GM23338 (cell line): ENCODE results near the gene TCEA2. TPM values are rescaled to one million over a fixed set of nuclear protein-coding genes. Genes with fewer than 3 reads are reported as not detected.

Experiments used
- ATAC-seq: fragments of 200-7000 bp; cut with Tn5 transposase; 3 replicates; pipeline ENCODE4 v1.9.1; 2020
- DNase-seq: peaks from one replicate; pipeline ENCODE4 v3.0.0-alpha.2; 2015; ENCODE audit warnings: low spot score
- H2AFZ ChIP-seq: fragments of 200-600 bp; sonication (generic); 2 replicates; pipeline ENCODE4 v1.8.0; 2016; ENCODE audit warnings: antibody characterized with exemption, mild to moderate bottlenecking, moderate library complexity
- H3F3A ChIP-seq: fragments of 200-600 bp; sonication (generic); replicated peaks from 2 replicates; pipeline ENCODE4 v1.8.0; 2017; ENCODE audit warnings: antibody characterized with exemption, mixed run types, low read depth
- H3K27ac ChIP-seq: fragments of 200-600 bp; sonication (generic); 2 replicates; pipeline ENCODE4 v1.6.1; 2016; ENCODE audit warnings: low read depth
- H3K27me3 ChIP-seq: fragments of 200-600 bp; sonication (generic); 2 replicates; pipeline ENCODE4 v1.8.0; 2016; ENCODE audit warnings: mild to moderate bottlenecking, mixed run types, moderate library complexity; ENCODE audit not compliant: insufficient read depth
- H3K36me3 ChIP-seq: fragments of 200-600 bp; sonication (generic); 2 replicates; pipeline ENCODE4 v1.8.0; 2016; ENCODE audit warnings: mild to moderate bottlenecking; ENCODE audit not compliant: insufficient read depth
- H3K4me1 ChIP-seq: fragments of 200-600 bp; sonication (generic); 2 replicates; pipeline ENCODE4 v1.8.0; 2016; ENCODE audit warnings: mild to moderate bottlenecking, moderate library complexity; ENCODE audit not compliant: insufficient read depth
- H3K4me2 ChIP-seq: fragments of 200-600 bp; sonication (generic); 2 replicates; pipeline ENCODE4 v1.7.1; 2017; ENCODE audit warnings: mixed run types
- H3K4me3 ChIP-seq: fragments of 200-600 bp; sonication (generic); 2 replicates; pipeline ENCODE4 v1.6.1; 2016; ENCODE audit warnings: mixed run types
- H3K79me2 ChIP-seq: fragments of 200-600 bp; sonication (generic); replicated peaks from 2 replicates; pipeline ENCODE4 v1.8.0; 2017; ENCODE audit warnings: mild to moderate bottlenecking; ENCODE audit not compliant: insufficient read depth
- H3K9me2 ChIP-seq: fragments of 200-600 bp; sonication (generic); 2 replicates; pipeline ENCODE4 v1.8.0; 2017; ENCODE audit not compliant: insufficient read depth
- H4K20me1 ChIP-seq: fragments of 200-600 bp; sonication (generic); replicated peaks from 2 replicates; pipeline ENCODE4 v1.8.0; 2017; ENCODE audit warnings: mild to moderate bottlenecking; ENCODE audit not compliant: insufficient read depth
- H3K27ac Mint-ChIP-seq: 2 replicates; pipeline ENCODE4 v1.8.0; 2020; ENCODE audit warnings: inconsistent platforms, mild to moderate bottlenecking, moderate library complexity, mixed read lengths
- H3K27me3 Mint-ChIP-seq: 3 replicates; pipeline ENCODE4 v1.8.0; 2022; ENCODE audit warnings: low read depth, mild to moderate bottlenecking, moderate library complexity, mixed read lengths, inconsistent platforms; ENCODE audit not compliant: insufficient read depth, poor library complexity
- H3K36me3 Mint-ChIP-seq: 3 replicates; pipeline ENCODE4 v1.8.0; 2021; ENCODE audit warnings: low read depth, mild to moderate bottlenecking, inconsistent platforms, moderate library complexity, mixed read lengths
- H3K4me1 Mint-ChIP-seq: 3 replicates; pipeline ENCODE4 v1.8.0; 2020; ENCODE audit warnings: mild to moderate bottlenecking, inconsistent platforms, mixed read lengths
- H3K4me3 Mint-ChIP-seq: 3 replicates; pipeline ENCODE4 v1.8.0; 2021; ENCODE audit warnings: moderate library complexity, mild to moderate bottlenecking, inconsistent platforms, mixed read lengths
- H3K9me3 Mint-ChIP-seq: 3 replicates; pipeline ENCODE4 v1.8.0; 2020; ENCODE audit warnings: moderate library complexity, mild to moderate bottlenecking, inconsistent platforms, mixed read lengths
- CREB1 ChIP-seq: fragments of 250-450 bp; sonication (Bioruptor Pico); IDR thresholded peaks from 2 replicates; pipeline ENCODE4 v1.5.0; 2020; ENCODE audit warnings: low read depth, mild to moderate bottlenecking, moderate library complexity
- EZH2phosphoT487 ChIP-seq: fragments of 200-600 bp; sonication (generic); IDR thresholded peaks from one replicate; pipeline ENCODE4 v1.8.1; 2018; ENCODE audit warnings: antibody characterized with exemption; ENCODE audit not compliant: unreplicated experiment
- JUNB ChIP-seq: IDR thresholded peaks from one replicate; pipeline ENCODE4 v1.6.1; 2016; ENCODE audit warnings: antibody characterized with exemption; ENCODE audit not compliant: unreplicated experiment
- NANOG ChIP-seq: IDR thresholded peaks from 2 replicates; pipeline ENCODE4 v1.6.1; 2016; ENCODE audit warnings: antibody characterized with exemption, borderline replicate concordance
- POLR2AphosphoS5 ChIP-seq: IDR thresholded peaks from 2 replicates; pipeline ENCODE4 v1.6.1; 2016; ENCODE audit warnings: antibody characterized with exemption, low read depth
- REST ChIP-seq: IDR thresholded peaks from one replicate; pipeline ENCODE4 v1.6.1; 2018; ENCODE audit warnings: antibody characterized with exemption; ENCODE audit not compliant: unreplicated experiment
- ZNF114 ChIP-seq: fragments of 250-450 bp; sonication (Bioruptor Pico); IDR thresholded peaks from 2 replicates; pipeline ENCODE4 v1.5.0; 2020; ENCODE audit warnings: mild to moderate bottlenecking, moderate library complexity
- ZNF331 ChIP-seq: fragments of 250-450 bp; sonication (Bioruptor Pico); IDR thresholded peaks from 2 replicates; pipeline ENCODE4 v1.5.0; 2020; ENCODE audit warnings: low read depth, mild to moderate bottlenecking, moderate library complexity
- long read RNA-seq: library from polyadenylated mRNA; unstranded; transcript quantifications from one replicate; pipeline ENCODE4 v2.0.0, GENCODE V29; 2020; ENCODE audit not compliant: unreplicated experiment
- polyA plus RNA-seq: library from polyadenylated mRNA; unstranded; fragments of >200 nt; fragmentation: Nextera tagmentation; extraction: Ambion mirVana; gene quantifications from 2 replicates; pipeline ENCODE4 v1.2.1, GENCODE V29; 2016
- total RNA-seq: library from RNA; depleted of rRNA; stranded (reverse); fragments of >200 nt; shearing (Covaris generic); gene quantifications from 2 replicates; pipeline ENCODE4 v1.2.3, GENCODE V29; 2014; rRNA removed
- TF ChIP-seq, protein P1 (sequence below): IDR thresholded peaks from 2 replicates; pipeline ENCODE4 v1.6.1; 2016; ENCODE audit warnings: antibody characterized with exemption
- TF ChIP-seq, protein P2 (sequence below), 2 experiments: fragments of 200-600 bp in 1 of 2; sonication (generic) in 1 of 2; conservative IDR thresholded peaks; 2 replicates each; pipeline versions ENCODE4 v1.5.1 to v1.6.1; 2016 to 2017; ENCODE audit warnings: antibody characterized with exemption in 2 of 2, low read depth in 2 of 2, mild to moderate bottlenecking in 2 of 2, moderate library complexity in 1 of 2

TCEA2 gene
- total RNA-seq (15.0 and 21.0 TPM in 2 replicates), polyA plus RNA-seq (54.4 and 58.9 TPM in 2 replicates)
- long read RNA-seq, transcript TCEA2-202 (10 exons, 1,235 nt): major isoform, 33 of 40 reads
- long read RNA-seq, partial matches to known transcripts: 1 of 40 reads
- long read RNA-seq, other reads (novel, unspliced or antisense): 6 of 40 reads

DNA sequence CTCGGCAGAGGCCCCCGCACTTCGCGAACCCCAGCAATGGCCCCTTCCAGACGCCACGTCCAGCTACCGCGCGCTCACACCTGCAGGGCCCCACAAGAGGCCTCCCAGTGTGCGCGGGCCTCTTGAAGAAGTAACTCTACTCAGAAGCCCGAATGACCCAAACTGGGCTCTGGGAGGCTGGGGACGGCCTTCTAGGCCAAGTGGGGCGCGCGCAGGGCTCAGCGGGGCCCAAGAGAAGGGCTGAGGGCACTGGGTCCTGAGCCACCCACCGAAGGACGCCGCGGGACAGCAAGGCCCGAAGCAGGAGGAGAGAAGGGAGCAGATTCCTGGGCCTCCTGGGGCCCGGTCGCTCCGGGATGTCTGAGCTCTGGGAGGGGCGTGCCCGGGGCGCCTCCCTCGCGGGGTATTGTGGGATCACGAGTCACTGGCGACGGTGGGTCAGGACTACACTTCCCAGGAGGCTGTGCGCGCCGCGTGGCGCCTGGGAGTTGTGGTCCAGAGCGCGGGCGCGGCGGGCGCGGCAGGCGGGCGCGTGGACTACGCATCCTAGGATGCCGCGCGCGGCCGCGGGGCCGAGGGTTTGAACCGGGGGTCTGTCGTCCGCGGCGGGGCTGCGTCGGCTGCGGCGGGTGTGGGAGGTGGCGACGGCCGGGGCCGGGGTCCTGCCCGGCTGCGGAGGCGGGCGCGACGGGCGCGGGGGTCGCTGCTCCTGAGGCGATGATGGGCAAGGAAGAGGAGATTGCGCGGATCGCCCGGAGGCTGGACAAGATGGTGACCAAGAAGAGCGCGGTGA, at the start of gene TCEA2:
Gene TCEA2 (plus strand): TSS at position 603 of the 793 bp plus-strand sequence. CDS start 115 bp downstream, at position 718.
- no peaks in the 10 kb centered on the region for H3K79me2 ChIP-seq
- no peaks in the 10 kb centered on the region for H3K36me3 ChIP-seq
- no peaks in the 10 kb centered on the region for H3K27me3 ChIP-seq
- peaks cover 6% of the 10 kb centered on the region; the same call in 1 of the 2 replicates for H3F3A ChIP-seq
- no peak within 1 kb of the TSS for H3K27ac ChIP-seq
- H3K9me2 ChIP-seq: no peaks in the 10 kb centered on the region
- TF ChIP-seq ZNF114 (CRISPR knock-in tag) (no peak), JUNB (no peak), EZH2phosphoT487 (no peak), CREB1 (CRISPR knock-in tag) (peak; percentile 79), NANOG (no peak), POLR2AphosphoS5 (peak; percentile 78), REST (no peak)
- TF ChIP-seq, protein P1, sequence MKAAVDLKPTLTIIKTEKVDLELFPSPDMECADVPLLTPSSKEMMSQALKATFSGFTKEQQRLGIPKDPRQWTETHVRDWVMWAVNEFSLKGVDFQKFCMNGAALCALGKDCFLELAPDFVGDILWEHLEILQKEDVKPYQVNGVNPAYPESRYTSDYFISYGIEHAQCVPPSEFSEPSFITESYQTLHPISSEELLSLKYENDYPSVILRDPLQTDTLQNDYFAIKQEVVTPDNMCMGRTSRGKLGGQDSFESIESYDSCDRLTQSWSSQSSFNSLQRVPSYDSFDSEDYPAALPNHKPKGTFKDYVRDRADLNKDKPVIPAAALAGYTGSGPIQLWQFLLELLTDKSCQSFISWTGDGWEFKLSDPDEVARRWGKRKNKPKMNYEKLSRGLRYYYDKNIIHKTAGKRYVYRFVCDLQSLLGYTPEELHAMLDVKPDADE: peak; percentile 99
- peak within 1 kb of the TSS; percentile 85 for H3K4me3 ChIP-seq
- H4K20me1 ChIP-seq: no peaks in the 10 kb centered on the region
- peak within 1 kb of the TSS; percentile 97 for H2AFZ ChIP-seq
- Mint-ChIP-seq H3K4me3 (peak within 1 kb of the TSS; percentile 82), H3K27ac (no peak within 1 kb of the TSS), H3K36me3 (no peaks in the 10 kb centered on the region), H3K27me3 (peaks cover 14% of the 10 kb centered on the region), H3K9me3 (no peaks in the 10 kb centered on the region), H3K4me1 (peaks cover 36% of the 10 kb centered on the region)
- DNase-seq (peak; percentile 97), ATAC-seq (peak; percentile 81)
- peaks cover 17% of the 10 kb centered on the region; the same call in 1 of the 2 replicates for H3K4me1 ChIP-seq
- H3K4me2 ChIP-seq: peak within 1 kb of the TSS; percentile 90

GRCh38 chr20:64015635-64016034, 47.4 kb upstream of the TCEA2 start:
- Histone ChIP-seq H4K20me1 (0 out of 2 replicates have a peak, but pooled peaks cover 18% of the 10 kb centered on the region), H3K79me2 (no peaks in the 10 kb centered on the region), H3K4me1 (no peaks in the 10 kb centered on the region), H3K27me3 (no peaks in the 10 kb centered on the region), H3K27ac (no peak overlapping the region), H3F3A (0 out of 2 replicates have a peak, but pooled peaks cover 5% of the 10 kb centered on the region), H3K9me2 (no peaks in the 10 kb centered on the region), H3K4me2 (no peak overlapping the region), H3K4me3 (no peak overlapping the region), H2AFZ (no peak overlapping the region), H3K36me3 (peaks cover 23% of the 10 kb centered on the region)
- H3K9me3 Mint-ChIP-seq: no peaks in the 10 kb centered on the region
- H3K27ac Mint-ChIP-seq: no peak overlapping the region
- H3K4me1 Mint-ChIP-seq: no peaks in the 10 kb centered on the region
- ATAC-seq (no peak), DNase-seq (no peak)
- peaks cover 58% of the 10 kb centered on the region for H3K36me3 Mint-ChIP-seq
- TF ChIP-seq, protein P2, sequence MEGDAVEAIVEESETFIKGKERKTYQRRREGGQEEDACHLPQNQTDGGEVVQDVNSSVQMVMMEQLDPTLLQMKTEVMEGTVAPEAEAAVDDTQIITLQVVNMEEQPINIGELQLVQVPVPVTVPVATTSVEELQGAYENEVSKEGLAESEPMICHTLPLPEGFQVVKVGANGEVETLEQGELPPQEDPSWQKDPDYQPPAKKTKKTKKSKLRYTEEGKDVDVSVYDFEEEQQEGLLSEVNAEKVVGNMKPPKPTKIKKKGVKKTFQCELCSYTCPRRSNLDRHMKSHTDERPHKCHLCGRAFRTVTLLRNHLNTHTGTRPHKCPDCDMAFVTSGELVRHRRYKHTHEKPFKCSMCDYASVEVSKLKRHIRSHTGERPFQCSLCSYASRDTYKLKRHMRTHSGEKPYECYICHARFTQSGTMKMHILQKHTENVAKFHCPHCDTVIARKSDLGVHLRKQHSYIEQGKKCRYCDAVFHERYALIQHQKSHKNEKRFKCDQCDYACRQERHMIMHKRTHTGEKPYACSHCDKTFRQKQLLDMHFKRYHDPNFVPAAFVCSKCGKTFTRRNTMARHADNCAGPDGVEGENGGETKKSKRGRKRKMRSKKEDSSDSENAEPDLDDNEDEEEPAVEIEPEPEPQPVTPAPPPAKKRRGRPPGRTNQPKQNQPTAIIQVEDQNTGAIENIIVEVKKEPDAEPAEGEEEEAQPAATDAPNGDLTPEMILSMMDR (conservative IDR thresholded peaks at IDR 0.05; ENCODE audit: low read depth in 2 of 2): no peak
- TF ChIP-seq ZNF331 (CRISPR knock-in tag): no peak
- no peak for TF ChIP-seq POLR2AphosphoS5
- no peak for TF ChIP-seq CREB1 (CRISPR knock-in tag)
- H3K27me3 Mint-ChIP-seq: peaks cover 2% of the 10 kb centered on the region
- no peak overlapping the region for H3K4me3 Mint-ChIP-seq
